Vagina (tissue), 2 donors: ENCODE measurements around the gene LHCGR. TPM values are rescaled to one million over a fixed set of nuclear protein-coding genes. Genes with fewer than 3 reads are reported as not detected.

Experiments
- DNase-seq, 2 donors: peaks; one replicate each; pipeline ENCODE4 v3.0.0-alpha.2; 2017; ENCODE audit errors: extremely low spot score in 2 of 2
- H3K27ac ChIP-seq: fragments of 200-600 bp; sonication (generic); one replicate; pipeline ENCODE4 v1.5.1; 2019
- H3K27me3 ChIP-seq: fragments of 200-600 bp; sonication (generic); one replicate; pipeline ENCODE4 v1.5.1; 2019
- H3K36me3 ChIP-seq, 2 donors: fragments of 200-600 bp; sonication (generic); one replicate each; pipeline ENCODE4 v1.5.1; 2017 to 2019
- H3K4me1 ChIP-seq: fragments of 200-600 bp; sonication (generic); one replicate; pipeline ENCODE4 v1.5.1; 2019
- H3K4me3 ChIP-seq, 2 donors: fragments of 200-600 bp; sonication (generic); 1 replicate in 1 of 2; 2 replicates in 1 of 2; pipeline ENCODE4 v1.5.1; 2016 to 2019
- H3K9me3 ChIP-seq: fragments of 200-600 bp; sonication (generic); one replicate; pipeline ENCODE4 v1.5.1; 2019
- POLR2A ChIP-seq, 2 donors: fragments of 450-650 bp; IDR thresholded peaks; one replicate each; pipeline ENCODE4 v1.6.1; 2017; ENCODE audit warnings: antibody characterized with exemption in 2 of 2, mild to moderate bottlenecking in 2 of 2, moderate library complexity in 2 of 2
- POLR2AphosphoS5 ChIP-seq, 2 donors: sonication (generic); formaldehyde crosslinking; IDR thresholded peaks; one replicate each; pipeline ENCODE4 v1.9.0; 2017; ENCODE audit warnings: antibody characterized with exemption in 2 of 2, mild to moderate bottlenecking in 2 of 2, low read depth in 1 of 2; ENCODE audit not compliant: insufficient read depth in 1 of 2
- intact Hi-C: fragments of 100-400 bp; cut with DNase I; formaldehyde crosslinking; loops from one replicate; pipeline ENCODE4 v1.15.1; 2023
- total RNA-seq: library from RNA; depleted of rRNA; stranded (reverse); fragments of >200 nt; gene quantifications from one replicate; pipeline ENCODE4 v1.2.3, GENCODE V29; 2016
- TF ChIP-seq, protein P1 (sequence below), 3 experiments: fragments of 450-650 bp in 2 of 3; fragments of 200-600 bp in 1 of 3; sonication (generic) in 1 of 3; IDR thresholded peaks; one replicate each; pipeline ENCODE4 v1.5.1; 2017 to 2019; ENCODE audit warnings: antibody characterized with exemption in 3 of 3, mild to moderate bottlenecking in 2 of 3, moderate library complexity in 2 of 3

LHCGR gene
- total RNA-seq, 1 donor from 2014 or later = not detected

- no peaks in the 10 kb centered on the region for H3K27me3 ChIP-seq
- H3K4me1 ChIP-seq = peaks cover 11% of the 10 kb centered on the region
- TF ChIP-seq POLR2AphosphoS5 (IDR thresholded peaks at IDR 0.05; ENCODE audit: insufficient read depth in 1 of 2, low read depth in 1 of 2) = no peak
- no peak for TF ChIP-seq POLR2A (IDR thresholded peaks at IDR 0.05)
- TF ChIP-seq, protein P1, sequence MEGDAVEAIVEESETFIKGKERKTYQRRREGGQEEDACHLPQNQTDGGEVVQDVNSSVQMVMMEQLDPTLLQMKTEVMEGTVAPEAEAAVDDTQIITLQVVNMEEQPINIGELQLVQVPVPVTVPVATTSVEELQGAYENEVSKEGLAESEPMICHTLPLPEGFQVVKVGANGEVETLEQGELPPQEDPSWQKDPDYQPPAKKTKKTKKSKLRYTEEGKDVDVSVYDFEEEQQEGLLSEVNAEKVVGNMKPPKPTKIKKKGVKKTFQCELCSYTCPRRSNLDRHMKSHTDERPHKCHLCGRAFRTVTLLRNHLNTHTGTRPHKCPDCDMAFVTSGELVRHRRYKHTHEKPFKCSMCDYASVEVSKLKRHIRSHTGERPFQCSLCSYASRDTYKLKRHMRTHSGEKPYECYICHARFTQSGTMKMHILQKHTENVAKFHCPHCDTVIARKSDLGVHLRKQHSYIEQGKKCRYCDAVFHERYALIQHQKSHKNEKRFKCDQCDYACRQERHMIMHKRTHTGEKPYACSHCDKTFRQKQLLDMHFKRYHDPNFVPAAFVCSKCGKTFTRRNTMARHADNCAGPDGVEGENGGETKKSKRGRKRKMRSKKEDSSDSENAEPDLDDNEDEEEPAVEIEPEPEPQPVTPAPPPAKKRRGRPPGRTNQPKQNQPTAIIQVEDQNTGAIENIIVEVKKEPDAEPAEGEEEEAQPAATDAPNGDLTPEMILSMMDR (IDR thresholded peaks at IDR 0.05) = no peak
- no peaks in the 10 kb centered on the region for H3K36me3 ChIP-seq
- H3K27ac ChIP-seq = no peak overlapping the region
- no peak for DNase-seq
- no peak overlapping the region for H3K4me3 ChIP-seq
- no peaks in the 10 kb centered on the region for H3K9me3 ChIP-seq
- intact Hi-C loops = no loop called here
Measured at GRCh38 chr2:48719480-48720177, 35.9 kb downstream of the LHCGR start.

- no peaks in the 10 kb centered on the region for H3K36me3 ChIP-seq
- H3K9me3 ChIP-seq = no peaks in the 10 kb centered on the region
- H3K27ac ChIP-seq = no peak overlapping the region
- no peak for TF ChIP-seq POLR2AphosphoS5 (IDR thresholded peaks at IDR 0.05; ENCODE audit: insufficient read depth in 1 of 2, low read depth in 1 of 2)
- no peak for TF ChIP-seq POLR2A (IDR thresholded peaks at IDR 0.05)
- TF ChIP-seq, protein P1 (IDR thresholded peaks at IDR 0.05) = no peak
- peaks cover 12% of the 10 kb centered on the region for H3K4me1 ChIP-seq
- DNase-seq = no peak
- H3K27me3 ChIP-seq = no peaks in the 10 kb centered on the region
- no peak overlapping the region for H3K4me3 ChIP-seq
- intact Hi-C loops = no loop called here
Measured at GRCh38 chr2:48717846-48718245, 37.7 kb downstream of the LHCGR start.

GRCh38 chr2:48715956-48716355 lies 39.6 kb downstream of the LHCGR start:
- DNase-seq = no peak
- no peak overlapping the region for H3K27ac ChIP-seq
- H3K4me1 ChIP-seq = peaks cover 12% of the 10 kb centered on the region
- H3K36me3 ChIP-seq = no peaks in the 10 kb centered on the region
- TF ChIP-seq POLR2A (IDR thresholded peaks at IDR 0.05) (no peak), POLR2AphosphoS5 (IDR thresholded peaks at IDR 0.05; ENCODE audit: insufficient read depth in 1 of 2, low read depth in 1 of 2) (no peak)
- TF ChIP-seq, protein P1 (IDR thresholded peaks at IDR 0.05) = no peak
- intact Hi-C loops = no loop called here
- H3K27me3 ChIP-seq = no peaks in the 10 kb centered on the region
- no peaks in the 10 kb centered on the region for H3K9me3 ChIP-seq
- no peak overlapping the region for H3K4me3 ChIP-seq

DNA sequence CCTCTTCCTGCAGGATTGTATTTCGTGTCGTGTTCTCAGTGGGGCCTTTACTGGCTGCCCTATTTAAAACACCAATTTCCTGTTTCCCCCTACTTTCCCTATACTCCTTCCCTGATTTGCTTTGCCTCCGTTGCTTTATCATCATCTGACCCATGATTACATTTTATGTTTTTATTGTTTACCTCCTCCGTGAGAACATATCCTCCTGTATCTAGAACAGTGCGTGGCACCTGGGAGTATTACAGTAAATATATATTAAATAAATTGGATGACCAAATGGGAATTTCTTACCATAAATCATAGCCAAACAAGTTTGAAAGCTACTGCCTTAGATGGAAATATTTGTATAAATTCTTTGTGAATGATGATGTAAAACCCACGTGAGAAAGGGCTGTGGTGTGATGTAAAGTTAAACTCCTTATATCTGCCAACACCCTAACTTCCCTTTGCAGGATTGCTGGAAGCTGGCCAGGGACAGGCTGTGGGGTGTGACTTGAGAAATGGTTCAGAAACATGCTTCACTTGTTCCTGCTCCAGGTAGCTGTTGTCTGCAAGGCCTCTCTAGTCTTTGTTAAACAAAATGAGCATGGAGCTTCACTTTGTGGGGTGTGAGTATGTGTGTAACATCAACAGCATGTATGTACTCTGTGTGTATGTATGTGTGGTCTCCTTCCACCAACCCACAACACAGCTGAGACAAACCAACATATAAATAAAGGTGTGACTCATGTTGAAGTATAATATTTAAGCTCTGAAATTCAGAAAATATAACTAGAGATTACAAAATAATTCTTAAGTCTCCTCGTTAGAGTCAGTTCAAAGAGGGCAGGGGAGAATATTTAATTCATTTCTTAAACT lies 40.3 kb downstream of the LHCGR start:
- H3K4me1 ChIP-seq = peaks cover 12% of the 10 kb centered on the region
- H3K36me3 ChIP-seq = no peaks in the 10 kb centered on the region
- H3K27me3 ChIP-seq = no peaks in the 10 kb centered on the region
- no peak overlapping the region for H3K4me3 ChIP-seq
- intact Hi-C loops = no loop called here
- no peak for DNase-seq
- H3K27ac ChIP-seq = no peak overlapping the region
- H3K9me3 ChIP-seq = no peaks in the 10 kb centered on the region
- TF ChIP-seq, protein P1 (IDR thresholded peaks at IDR 0.05) = no peak
- peak in 1 of 2 donors; percentile 55 for TF ChIP-seq POLR2AphosphoS5 (IDR thresholded peaks at IDR 0.05; ENCODE audit: insufficient read depth in 1 of 2, low read depth in 1 of 2)

DNA sequence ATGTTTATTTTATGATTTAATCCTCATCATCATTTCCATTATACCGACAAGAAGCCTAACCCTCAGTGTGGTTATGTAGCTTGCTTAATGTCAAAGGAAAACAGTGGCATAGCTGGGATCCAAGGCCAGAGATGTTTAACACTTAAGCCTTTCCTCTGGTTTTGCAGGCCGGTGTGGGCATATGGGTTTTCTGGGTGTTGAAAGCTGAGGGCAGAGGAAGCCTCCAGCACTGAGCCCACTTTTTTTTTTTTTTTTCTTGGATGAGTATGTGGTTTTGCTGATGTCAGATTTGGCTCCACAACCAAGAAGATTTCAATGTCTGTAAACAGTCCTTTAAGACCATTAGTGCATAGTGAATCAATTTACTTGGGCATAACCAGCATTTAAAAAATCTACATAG lies 41.3 kb downstream of the LHCGR start:
- Histone ChIP-seq H3K4me3 (no peak overlapping the region), H3K27ac (no peak overlapping the region), H3K4me1 (peaks cover 12% of the 10 kb centered on the region), H3K36me3 (no peaks in the 10 kb centered on the region), H3K9me3 (no peaks in the 10 kb centered on the region), H3K27me3 (no peaks in the 10 kb centered on the region)
- intact Hi-C loops = no loop called here
- TF ChIP-seq, protein P1 (IDR thresholded peaks at IDR 0.05) = no peak
- TF ChIP-seq POLR2A (IDR thresholded peaks at IDR 0.05) (no peak), POLR2AphosphoS5 (IDR thresholded peaks at IDR 0.05; ENCODE audit: insufficient read depth in 1 of 2, low read depth in 1 of 2) (no peak)
- DNase-seq = no peak
